HG03064 (cell line): ENCODE measurements around the gene MMADHC.

ENCODE experiments used
- ATAC-seq: cut with Tn5 transposase; IDR thresholded peaks from one replicate; pipeline ENCODE4 v1.9.1; 2021; ENCODE audit warnings: low read depth; ENCODE audit not compliant: unreplicated experiment

The MMADHC gene

DNA sequence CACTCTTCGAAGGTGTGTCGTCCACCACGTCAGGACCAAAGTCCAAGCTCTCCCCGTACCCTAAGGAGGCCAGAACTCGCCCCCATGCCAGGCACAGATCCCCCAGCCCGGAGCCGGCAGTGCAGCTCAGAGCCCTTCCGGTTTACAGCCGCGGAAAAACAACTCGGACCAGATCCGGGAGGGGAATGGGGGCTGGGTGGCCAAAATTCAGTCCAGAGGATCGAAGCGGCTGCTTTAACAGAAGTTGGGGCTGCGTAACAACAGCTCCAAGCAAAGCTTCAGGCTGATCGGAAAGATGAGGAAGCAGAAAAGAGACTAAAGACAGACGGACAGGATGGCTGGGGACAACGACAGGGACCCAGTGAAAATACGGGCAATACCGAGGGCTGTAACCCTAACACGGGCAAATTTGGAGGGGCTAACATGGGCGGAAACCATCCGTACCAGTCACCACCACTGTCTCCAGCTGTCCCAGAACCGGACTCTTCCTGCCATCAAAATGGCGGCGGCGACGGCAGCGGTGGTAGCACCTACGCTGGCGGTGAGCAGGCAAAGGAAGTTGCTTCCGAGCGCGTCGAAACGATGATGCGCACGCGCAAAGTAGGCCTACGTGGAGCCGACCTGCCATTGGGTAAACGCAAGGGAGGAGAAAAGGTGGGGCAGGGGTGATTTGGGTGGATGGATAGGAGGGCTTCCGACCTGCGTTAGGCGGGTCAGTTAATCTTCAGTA is at the start of gene MMADHC:
MMADHC (minus strand) TSS at position 556 of the 730 bp plus-strand sequence. CDS start 678 bp downstream, outside the sequence.
- peak; percentile 100 for ATAC-seq

DNA sequence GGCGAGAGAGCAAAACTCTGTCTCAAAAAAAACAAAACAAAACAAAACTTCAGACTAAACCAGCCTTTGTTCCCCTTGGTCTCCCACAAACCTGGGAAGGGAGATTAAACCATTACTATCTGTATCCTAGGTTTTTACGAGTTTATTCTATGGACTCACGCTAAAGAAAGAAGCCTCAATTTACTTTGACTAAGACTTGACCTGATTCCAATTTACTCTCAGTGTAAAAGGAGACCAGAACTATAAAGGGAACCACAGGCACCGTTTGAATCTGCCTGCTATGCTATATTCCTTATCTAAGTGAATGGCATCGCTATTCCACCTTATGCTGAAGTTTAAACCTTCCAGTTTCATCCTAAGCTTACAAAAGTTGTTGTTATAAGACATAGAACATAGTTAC is 46.5 kb upstream of the MMADHC start:
- ATAC-seq, result no peak

DNA sequence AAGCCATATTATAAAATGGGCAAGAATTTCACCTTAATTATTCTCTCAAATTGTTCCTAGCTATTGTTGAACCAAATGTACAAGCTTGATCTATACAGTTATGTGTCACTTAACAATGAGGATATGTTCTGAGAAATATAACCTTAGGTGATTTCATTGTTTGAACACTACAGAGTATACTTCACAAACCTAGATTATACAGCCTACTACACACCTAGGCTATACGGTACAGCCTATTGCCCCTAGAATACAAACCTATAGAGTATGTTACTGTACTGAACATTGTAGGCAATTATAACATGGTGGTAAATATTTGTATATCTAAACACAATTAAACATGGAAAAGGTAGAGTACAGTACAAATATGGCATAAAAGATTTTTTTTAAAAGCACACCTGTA is 42.9 kb upstream of the MMADHC start:
- no peak for ATAC-seq

DNA sequence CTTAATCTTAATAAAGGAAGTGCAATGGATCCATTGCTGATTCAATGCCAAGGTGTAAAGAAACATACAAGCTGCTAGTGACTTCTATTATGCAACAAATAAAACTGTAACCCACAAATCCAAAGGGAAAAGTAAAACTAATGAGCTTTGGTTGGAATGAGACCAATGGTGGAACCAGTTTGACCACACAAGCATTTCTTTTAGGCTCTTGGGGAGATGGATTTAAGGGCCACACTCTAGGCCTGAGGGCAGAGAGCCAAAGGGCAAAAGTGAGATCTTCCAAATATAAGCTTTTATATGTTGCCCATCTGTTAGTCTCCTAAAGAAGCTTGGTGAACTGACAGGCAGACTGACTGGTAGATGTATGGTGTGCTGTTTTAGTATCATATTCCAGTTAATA is 41.5 kb upstream of the MMADHC start:
- ATAC-seq, result no peak

DNA sequence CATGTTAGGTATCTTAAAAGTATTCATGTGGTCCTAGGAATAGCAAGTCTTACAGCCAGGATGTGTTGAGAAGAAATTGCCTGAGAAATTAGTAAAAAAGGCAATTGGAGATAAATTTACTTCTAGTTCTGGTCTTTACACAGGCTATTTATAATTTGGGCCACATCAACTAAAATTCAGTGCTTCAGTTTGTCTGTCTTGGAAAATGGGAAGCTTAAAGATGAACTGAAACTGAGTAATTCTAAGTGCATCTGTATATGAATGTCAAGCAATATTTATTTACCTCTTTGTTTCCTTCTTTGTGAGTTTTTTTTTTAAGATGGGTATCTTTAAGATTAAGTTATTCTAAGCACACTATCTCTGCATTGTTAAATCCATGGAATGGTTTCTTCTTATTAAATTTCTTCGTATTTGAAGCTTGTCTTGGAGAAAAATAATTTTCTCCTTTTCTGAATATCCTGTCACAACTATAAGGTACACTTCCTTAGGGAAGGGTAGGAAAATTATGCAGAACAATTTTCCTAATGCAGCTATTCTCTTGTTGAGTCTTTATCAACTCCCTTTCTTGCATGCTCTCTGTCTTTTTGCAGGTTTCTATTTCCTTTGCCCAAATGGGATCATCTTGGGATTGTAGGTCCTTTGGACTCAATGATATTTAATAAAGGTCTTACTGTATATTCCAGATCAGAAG is 39.7 kb upstream of the MMADHC start:
- ATAC-seq, result no peak

DNA sequence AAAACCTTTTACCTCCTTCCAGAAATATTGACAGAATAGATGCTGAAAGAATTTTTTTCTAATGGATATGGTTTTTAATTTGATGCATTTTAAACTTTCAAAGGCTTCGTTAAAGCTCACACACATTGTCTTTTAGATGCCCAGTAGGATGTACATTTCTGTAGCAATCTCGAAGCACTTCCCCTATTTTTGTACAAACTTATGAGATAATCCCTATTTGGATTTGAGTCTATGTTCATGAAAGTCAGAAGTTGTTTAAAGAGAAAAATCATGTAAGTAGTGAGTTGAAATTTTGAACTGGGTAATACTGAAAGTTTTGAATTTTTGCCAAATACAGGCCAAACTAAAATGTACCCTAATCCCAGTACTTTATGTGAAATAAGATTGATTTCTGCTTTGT is 38.1 kb upstream of the MMADHC start:
- ATAC-seq, result no peak

DNA sequence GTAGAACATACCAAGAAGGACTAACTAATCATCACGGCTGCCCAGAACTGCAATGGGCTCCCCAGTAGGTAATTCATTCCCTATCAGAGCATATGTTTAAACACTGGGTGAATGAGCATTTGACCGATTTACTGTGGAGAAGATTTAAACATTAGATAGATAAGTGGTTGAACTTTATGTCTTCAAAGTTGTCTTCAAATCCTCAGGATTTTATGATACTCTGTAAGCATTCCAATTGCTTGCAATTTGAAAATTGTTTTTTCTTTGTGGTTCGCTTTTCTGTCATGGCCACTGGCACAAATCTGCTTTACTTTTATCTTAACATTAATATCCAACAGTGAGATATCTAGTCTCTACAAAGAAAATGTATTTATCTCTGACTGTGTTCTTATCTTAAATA is 37.7 kb upstream of the MMADHC start:
- no peak for ATAC-seq

DNA sequence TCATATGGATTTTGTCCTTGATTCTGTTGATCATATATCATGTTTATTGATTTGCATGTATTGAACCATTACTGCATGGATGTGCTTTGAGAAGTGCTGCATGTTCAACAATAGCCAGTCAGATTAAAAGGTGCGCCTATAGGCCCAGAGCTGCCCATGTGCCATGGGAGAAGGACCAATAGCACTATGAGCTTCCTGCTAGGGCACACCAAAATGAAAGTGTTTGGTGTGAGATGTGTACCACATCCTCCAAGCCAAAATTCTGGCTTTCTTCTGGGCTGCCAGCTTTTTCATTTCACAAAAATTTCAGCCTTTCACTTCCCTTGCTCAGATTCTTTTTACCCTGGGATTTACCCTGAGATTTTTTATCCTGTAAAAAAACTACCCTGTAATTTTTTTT is 34.8 kb upstream of the MMADHC start:
- no peak for ATAC-seq

DNA sequence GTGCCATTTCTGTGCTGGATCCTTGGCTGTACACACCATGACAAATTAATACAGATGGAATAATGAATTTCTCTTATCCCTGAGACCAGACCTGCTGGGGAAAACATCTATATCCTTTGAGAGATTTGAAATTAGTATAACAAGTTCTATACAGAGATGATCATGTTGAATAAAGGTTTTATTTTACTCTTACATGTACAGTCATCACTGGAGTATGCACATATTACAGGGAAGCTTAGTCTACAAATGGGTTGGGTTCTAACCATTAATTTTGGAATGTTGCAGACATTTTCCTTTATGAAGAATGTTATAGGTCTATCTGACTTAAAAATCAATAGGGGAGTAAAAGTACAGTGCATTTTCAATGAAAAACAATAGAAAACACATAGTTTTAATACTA is 29.9 kb upstream of the MMADHC start:
- no peak for ATAC-seq

DNA sequence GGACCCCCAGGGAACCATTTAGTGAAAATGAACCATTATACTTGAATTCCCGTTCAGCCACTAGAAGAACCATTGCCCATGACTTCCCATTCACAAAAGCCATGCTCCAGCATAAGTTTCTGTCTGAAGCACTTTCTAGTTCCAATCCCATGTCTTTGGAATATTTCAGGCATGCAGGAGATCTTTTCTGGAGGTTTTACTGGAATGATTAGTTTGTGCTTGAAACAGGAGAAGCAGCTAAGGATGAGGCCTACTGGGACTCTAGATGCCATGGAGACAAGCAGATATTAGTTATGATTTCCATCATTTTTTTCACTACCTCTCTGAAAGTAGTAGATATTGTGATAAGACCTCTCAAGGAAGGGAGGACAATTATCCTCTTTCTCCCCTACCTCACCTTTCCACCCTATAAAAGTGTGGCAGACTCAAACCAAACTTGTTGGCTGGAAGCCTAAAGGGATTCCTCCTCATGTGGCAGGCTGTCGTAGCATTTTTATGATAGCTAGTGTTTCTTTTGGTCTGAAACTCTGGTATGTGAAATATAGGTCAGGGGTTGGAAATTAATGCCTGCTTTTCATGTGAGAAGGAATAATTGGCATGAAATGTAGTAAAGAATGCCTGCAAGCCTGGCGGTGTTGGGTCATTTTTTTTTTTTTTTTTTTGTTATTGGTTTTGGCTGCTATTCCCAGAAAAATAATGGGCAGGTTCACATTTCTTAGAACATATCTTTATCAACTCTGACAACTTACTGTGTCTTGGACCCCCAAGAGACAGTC is 29.3 kb upstream of the MMADHC start:
- ATAC-seq, result no peak

DNA sequence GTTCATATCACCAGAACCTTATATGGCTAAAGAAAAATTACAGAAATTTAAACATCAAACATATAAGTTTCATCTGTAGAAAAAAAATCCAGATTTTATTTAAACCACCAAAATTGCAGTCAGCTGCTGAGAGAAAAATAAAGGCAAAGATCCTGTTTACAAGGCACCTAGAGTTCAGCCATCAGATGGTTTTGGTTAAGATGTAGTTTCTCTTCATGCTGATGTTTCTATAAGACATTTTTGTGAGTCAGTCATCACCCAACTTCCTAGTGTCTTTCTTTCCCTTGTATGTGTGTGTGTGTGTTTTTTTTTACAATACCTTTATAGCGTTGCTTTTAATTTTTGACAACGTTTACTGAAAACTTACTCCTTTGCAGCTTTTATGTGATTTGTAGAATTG is 26.1 kb upstream of the MMADHC start:
- ATAC-seq, result no peak

DNA sequence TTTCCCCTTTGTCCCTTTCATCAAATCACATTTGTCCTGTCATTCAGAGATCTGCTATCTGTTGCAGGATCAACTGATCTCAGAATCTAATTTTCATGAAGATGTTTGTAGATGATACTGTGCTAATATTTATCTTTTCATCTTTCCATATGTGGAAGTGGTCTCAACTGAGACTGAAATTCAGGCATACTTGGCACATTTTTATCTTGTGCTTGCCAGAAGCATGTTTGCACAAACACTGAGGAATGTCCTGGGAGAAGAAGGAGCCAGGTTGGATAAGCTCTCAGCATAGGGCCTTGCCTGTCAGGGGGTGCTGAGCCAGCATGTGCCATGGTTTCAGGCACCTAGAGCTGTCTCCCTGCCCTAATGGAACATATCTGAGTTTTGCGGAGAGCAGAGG is 24.5 kb upstream of the MMADHC start:
- no peak for ATAC-seq

DNA sequence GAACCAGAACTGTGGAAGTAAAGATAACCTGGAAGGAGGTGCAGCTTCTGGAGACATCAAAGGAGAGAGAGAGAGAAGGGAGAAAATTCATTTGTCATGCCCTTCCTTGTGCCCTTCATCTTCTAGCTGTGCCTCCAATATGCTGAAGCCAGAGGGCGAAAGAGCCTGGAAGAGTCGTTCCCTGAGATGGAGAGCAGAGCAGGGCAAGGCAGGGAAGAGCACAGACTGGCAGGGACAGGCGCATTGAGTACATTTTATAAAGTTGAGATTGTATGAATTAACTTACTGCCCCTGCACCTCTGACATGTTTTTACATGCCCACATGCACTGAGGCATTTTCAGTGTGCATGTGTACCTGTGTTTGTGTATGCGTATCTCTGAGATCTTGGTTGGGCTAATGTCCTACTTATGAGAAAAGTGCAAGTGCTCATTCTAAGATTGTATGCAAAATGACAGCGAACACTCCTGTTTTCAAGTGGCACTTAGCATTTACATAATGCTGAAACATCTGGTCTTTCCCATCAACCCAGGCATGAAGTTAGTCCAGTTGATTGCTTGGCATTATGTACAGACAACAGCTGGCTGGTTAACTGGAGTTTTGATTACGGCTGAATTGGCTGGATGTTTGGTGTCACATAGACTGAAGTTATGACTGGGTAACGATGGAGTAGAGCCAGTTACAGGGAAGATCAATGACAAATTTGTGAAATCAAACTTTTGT is 23.7 kb upstream of the MMADHC start:
- no peak for ATAC-seq

DNA sequence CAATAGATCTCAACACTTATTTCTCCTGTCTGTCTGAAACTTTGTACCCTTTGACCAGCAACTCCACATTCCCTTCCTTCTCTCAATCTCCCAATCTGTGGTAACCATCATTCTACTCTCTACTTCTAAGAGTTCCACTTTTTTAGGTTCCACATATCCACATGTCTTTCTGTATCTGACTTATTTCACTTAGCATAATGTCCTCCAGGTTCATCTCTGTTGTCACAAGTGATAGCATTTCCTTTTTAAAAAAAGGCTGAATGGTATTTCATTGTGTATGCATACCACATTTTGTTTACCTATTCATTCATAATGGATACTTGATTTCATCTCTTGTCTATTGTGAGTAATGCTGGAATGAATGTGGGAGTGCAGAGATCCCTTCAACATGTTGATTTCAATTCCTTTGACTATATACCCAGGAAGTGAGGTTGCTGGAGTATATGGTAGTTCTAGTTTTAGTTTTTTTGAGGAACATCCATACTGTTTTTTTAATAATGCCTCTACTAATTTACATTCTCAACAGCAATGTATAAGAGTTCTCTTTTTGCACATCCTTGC is 18.8 kb upstream of the MMADHC start:
- ATAC-seq, result no peak

DNA sequence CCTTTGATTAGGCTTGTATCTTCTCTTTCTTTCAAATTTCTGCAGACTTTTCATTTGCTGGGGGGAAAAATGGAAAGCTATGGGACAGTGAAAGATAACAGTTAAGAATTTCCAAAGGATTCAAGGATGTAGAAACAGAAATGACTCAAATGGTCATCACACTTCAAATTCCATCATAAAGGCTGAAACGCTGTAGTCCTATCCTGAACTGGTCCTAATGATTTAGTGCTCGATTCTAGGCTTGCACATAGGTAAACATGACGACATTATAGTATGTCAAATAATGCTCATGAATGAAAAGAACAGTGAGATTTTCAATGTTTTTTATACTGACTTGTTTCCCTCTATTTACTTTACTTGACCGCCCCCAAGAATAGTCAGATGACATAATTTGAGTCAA is 15.7 kb upstream of the MMADHC start:
- no peak for ATAC-seq

DNA sequence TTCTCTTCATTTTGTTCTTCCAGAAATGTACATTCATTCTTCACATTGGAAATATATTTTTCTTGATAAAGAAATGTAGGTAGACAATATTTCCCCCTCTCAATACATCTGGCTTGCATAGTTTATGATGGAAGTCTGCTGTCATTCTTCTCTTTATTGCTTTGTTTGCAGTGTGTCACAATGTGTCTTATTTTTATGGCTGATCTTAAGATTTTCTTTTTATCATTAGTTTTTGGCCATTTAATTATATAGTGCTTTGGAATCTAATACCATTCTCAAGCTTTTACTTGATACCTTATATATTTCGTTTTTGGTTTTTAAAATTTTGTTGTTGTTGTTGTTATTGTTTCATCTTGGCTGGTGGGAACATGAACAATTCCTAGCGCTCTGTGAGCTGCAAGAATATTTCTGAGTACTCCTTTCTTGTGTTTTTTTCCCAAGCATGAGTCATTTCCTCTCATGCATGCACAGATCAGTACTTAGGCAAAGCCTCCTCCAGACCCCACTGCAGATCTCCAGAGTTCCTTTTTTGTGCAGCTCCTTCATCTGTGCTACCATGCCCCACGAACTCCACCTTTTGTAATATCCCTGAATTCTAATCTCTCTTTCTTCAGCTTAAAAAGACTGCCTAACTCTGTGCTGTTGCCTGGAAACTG is 13.7 kb upstream of the MMADHC start:
- no peak for ATAC-seq

DNA sequence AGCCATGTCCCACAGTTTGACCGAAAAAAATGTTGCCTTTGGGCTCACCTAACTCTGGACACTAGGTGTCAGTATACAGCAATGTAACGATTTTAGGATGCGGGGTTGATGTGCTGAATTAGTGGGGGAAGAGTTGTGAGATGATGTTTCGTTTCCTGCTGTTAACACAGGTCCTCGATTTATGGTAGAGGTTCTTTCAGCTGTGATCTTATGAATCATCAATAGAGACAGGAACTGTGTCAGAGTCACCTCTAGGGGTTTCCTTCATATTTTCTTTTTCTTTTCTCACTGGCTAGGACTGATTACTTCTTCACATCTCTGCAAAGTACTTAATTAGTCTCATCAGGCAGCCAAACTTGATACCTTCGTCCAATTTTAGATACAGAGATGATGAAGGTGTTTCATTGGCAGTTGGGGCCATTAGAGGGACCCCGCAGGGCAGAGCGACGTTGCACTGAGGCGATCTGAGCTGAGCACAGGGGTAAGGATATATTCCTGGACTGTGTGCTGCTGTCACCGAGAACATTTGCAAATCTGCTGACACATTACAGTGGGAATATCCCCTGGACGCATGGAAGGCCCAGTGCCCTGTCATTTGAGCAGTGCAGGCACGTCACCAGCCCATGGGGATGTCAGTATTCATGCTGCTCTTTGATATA is 10.2 kb upstream of the MMADHC start:
- peak; percentile 93 for ATAC-seq

DNA sequence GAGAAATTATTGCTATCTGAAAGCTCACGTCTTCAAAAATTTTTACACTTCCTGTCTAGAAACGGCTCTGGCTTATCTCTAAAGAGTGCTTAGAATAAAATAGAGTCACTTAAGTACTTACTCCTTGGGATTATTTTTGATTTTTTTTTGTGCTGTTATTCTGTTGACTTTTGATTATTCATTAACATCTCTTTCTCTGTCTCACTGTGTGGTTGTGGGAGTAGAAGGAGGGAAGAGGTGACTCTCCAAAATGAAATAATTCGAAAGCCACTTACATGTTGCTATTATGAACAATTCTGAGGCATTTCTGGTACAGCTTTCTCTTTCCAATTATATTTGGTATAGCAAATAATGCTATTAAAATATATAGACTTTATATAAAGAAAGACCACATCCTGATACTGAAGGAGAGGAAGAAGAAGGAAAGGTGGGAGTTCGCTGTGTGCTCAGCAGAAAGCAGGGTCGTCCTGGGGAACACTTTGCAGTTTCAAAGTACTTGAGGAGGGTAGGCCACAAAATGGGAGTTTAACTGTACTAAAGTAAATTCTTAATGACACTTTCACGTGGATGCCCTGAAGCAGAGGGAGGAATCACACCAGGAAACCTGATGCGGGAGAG is 9.6 kb upstream of the MMADHC start:
- ATAC-seq, result peak; percentile 22

DNA sequence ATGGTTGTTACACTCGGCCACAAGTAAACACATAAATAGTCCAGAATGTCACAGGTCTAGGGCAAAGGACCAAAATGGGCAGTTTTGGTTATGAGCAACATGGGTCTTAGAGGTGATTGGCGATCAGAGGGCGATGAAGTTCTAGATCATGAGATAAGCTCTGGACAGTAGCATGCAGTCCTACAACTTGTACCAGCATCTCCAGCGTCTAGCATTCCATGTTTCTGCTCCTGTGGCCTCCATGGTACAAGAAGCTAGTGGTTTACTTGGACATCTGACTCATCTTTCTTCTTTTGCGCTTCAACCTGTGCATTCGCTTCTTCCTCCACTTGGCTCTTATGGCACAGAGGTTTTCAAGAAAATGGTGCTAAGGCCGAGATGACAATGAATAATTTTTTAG is 8.9 kb upstream of the MMADHC start:
- ATAC-seq, result no peak
